ENCODE measurements around the gene RRAGD. TPM values are rescaled to one million over a fixed set of nuclear protein-coding genes. Genes with fewer than 3 reads are reported as not detected.

RRAGD gene
- total RNA-seq, 1 experiment from 2014 or later = 27.8 TPM

- POLR2A ChIA-PET = no interaction called here
- BruUV-seq (replicated peaks) = no TSS peak
- CTCF ChIA-PET = no interaction called here
- intact Hi-C loops (cut with micrococcal nuclease; ENCODE audit: unreplicated experiment) (no loop called here), in situ Hi-C loops (cut with HindIII; ENCODE audit: low pct_unique_long_range_greater_than_20kb, low sequenced_read_pairs) (no loop called here)
- DNase-seq (ENCODE audit: low read depth, low spot score) (no peak), ATAC-seq (no peak)
- no peak overlapping the region for H3K4me3 ChIP-seq (ENCODE audit: low read depth in 2 of 2, low read length in 2 of 2)
- H3K27me3 ChIP-seq (ENCODE audit: control insufficient read depth, insufficient read depth, low read length) = no peaks in the 10 kb centered on the region
- H3K4me1 ChIP-seq (ENCODE audit: control insufficient read depth, insufficient read depth, low read length) = no peaks in the 10 kb centered on the region
- H3K9me3 ChIP-seq (ENCODE audit: control insufficient read depth, insufficient read depth, low read depth, low read length) = no peaks in the 10 kb centered on the region
- TF ChIP-seq TCF7L2 (IDR thresholded peaks at IDR 0.05; ENCODE audit: low read depth, low read length) (no peak), POLR2AphosphoS5 (IDR thresholded peaks at IDR 0.05; ENCODE audit: low read depth, low read length) (no peak), CTCF (IDR thresholded peaks at IDR 0.05) (no peak), SIN3A (IDR thresholded peaks at IDR 0.05; ENCODE audit: borderline replicate concordance, insufficient read depth, low read depth, low read length) (no peak), REST (IDR thresholded peaks at IDR 0.05; ENCODE audit: insufficient read depth in 1 of 2, low read depth in 2 of 2, low read length in 1 of 2) (no peak)
- no peak overlapping the region for H3K27ac ChIP-seq (ENCODE audit: low read length)
- H3K36me3 ChIP-seq (ENCODE audit: control insufficient read depth, insufficient read depth, low read length) = no peaks in the 10 kb centered on the region
These were observed 24.4 kb downstream of the RRAGD start for GRCh38 chr6:89387516-89388201.

- DNase-seq (ENCODE audit: low read depth, low spot score) = no peak
- ATAC-seq = no peak
- H3K9me3 ChIP-seq (ENCODE audit: control insufficient read depth, insufficient read depth, low read depth, low read length) = no peaks in the 10 kb centered on the region
- H3K27me3 ChIP-seq (ENCODE audit: control insufficient read depth, insufficient read depth, low read length) = no peaks in the 10 kb centered on the region
- POLR2A ChIA-PET = no interaction called here
- no peak overlapping the region for H3K27ac ChIP-seq (ENCODE audit: low read length)
- TF ChIP-seq TCF7L2 (IDR thresholded peaks at IDR 0.05; ENCODE audit: low read depth, low read length) = no peak
- TF ChIP-seq REST (IDR thresholded peaks at IDR 0.05; ENCODE audit: insufficient read depth in 1 of 2, low read depth in 2 of 2, low read length in 1 of 2) = no peak
- TF ChIP-seq POLR2AphosphoS5 (IDR thresholded peaks at IDR 0.05; ENCODE audit: low read depth, low read length) = no peak
- TF ChIP-seq CTCF (IDR thresholded peaks at IDR 0.05) = no peak
- TF ChIP-seq SIN3A (IDR thresholded peaks at IDR 0.05; ENCODE audit: borderline replicate concordance, insufficient read depth, low read depth, low read length) = no peak
- H3K4me1 ChIP-seq (ENCODE audit: control insufficient read depth, insufficient read depth, low read length) = no peaks in the 10 kb centered on the region
- no peaks in the 10 kb centered on the region for H3K36me3 ChIP-seq (ENCODE audit: control insufficient read depth, insufficient read depth, low read length)
- intact Hi-C loops (cut with micrococcal nuclease; ENCODE audit: unreplicated experiment) (no loop called here), in situ Hi-C loops (cut with HindIII; ENCODE audit: low pct_unique_long_range_greater_than_20kb, low sequenced_read_pairs) (no loop called here)
- H3K4me3 ChIP-seq (ENCODE audit: low read depth in 2 of 2, low read length in 2 of 2) = no peak overlapping the region
- no TSS peak for BruUV-seq (replicated peaks)
- CTCF ChIA-PET = no interaction called here
These were observed 25.1 kb downstream of the RRAGD start for GRCh38 chr6:89386917-89387491.

Data from Panc1 (cell line).